GM21360 (cell line): ENCODE measurements around the gene DUSP12.

Source experiments
- ATAC-seq: cut with Tn5 transposase; IDR thresholded peaks from one replicate; pipeline ENCODE4 v1.9.1; 2021; ENCODE audit warnings: mild to moderate bottlenecking, moderate library complexity; ENCODE audit not compliant: unreplicated experiment

The DUSP12 gene

DNA sequence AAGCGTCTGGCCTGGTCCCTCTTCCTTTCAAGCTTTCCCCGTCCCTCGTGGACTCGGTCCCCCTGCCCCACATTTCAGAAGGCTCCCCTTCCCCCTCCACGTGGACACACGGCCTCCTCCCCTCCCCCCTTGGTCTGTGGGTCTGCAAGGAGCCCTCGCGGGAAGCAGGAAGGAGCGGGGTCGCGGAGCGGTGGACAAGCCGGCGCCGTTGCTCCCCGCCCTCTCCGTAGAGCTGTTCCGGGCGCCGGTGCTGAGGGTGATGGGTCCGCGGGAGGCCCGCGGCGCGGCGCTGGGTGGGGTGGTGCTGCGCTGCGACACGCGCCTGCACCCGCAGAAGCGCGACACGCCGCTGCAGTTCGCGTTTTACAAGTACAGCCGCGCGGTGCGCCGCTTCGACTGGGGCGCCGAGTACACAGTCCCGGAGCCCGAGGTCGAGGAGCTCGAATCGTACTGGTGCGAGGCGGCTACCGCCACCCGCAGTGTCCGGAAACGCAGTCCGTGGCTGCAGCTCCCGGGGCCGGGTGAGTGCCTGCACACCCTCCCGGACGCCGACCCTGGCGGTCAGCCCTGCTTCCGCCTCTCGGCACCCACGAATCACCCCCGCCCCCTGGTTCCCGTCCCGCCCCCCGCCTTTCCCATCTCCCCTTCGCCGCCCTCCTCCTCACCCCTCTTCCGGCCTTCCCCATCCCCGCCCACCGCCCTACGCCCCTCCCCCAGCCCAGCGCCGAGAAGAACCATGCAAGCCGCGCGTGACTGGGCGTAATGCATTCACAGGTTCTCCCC, 22.9 kb upstream of the DUSP12 start:
- ATAC-seq: peak; percentile 48

DNA sequence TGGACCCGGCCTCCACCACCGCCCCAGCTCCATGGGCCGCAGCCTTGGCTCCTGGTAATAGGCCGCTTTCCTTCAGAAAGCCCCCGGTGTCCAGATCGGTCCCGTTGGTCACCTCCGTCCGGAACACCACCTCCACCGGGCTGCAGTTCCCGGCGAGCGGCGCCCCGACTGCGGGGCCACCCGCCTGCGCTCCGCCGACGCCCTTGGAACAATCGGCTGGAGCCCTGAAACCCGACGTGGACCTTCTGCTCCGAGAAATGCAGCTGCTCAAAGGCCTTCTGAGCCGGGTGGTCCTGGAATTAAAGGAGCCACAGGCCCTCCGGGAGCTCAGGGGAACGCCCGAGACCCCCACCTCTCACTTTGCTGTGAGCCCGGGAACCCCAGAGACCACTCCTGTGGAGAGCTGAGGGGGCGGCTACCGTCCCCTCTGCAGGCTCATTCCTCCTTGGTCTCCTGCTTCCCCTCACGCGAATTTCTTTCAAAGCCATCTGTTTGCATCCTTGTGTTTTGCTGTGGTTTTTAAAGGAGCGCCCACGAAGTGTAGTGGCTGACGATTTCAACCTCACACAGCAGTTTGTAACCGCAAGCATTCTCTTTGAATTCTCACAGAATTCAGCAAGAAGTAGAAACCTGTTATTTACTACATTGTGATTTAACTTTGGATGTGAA, 22.2 kb upstream of the DUSP12 start:
- ATAC-seq: peak; percentile 7

- no peak for ATAC-seq
Observed at GRCh38 chr1:161728376-161729226, 21.0 kb upstream of the DUSP12 start.

GRCh38 chr1:161730050-161730564, 19.5 kb upstream of the DUSP12 start:
- no peak for ATAC-seq

DNA sequence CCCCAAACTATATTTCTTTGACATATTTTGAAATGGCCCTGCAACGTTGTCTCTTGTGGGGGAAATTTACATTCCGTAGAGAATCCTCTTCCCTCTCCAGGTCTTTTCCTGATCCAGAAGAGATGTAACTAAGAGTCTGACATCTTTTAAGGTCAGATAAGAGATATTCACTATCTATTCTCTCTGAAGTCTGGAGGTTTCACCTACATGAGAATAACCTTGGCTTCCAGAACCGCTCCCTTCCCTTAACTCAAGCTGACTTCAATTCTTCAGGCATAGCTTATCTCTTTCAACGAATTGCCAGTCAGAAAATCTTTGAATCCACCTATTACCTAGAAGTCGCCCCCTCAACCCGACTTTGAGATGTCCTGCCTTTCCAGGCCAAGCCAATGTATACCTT, 18.3 kb upstream of the DUSP12 start:
- no peak for ATAC-seq

- no peak for ATAC-seq
Observed at GRCh38 chr1:161731981-161732718, 17.4 kb upstream of the DUSP12 start.

DNA sequence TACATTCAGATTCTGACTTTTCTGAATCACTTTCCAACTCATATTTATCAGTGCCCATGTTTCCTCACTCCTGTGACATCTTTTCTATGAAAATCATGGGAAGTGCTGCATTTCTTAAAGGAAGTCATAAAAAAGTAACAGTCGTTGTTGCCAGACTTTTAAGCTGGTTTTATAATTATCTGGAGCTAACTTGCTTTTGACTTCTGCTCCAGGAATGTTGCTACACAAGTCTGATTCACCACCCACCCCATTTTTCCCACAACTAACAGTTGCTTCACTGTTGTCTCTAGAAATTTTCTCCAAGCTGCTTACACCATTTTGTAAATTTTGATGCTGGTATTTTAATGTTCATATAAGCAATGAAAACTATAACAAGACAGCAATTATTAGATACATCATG, 16.1 kb upstream of the DUSP12 start:
- ATAC-seq: no peak

DNA sequence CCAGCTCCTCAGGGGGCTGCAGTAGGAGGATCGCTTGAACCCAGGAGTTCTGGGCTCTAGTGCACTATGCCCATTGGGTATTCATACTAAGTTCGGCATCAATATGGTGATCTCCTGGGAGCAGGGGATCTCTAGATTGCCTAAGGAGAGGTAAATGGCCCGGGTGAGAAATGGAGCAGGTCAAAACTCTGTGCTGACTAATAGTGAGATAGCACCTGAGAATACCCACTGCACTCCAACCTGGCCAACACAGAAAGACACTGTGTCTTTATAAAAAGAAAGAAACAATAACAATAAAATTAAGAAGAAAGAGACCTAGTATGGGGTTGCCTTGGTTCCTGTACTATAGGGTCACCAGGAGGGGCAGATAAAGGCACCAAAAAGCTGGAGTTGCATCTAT, 13.7 kb upstream of the DUSP12 start:
- no peak for ATAC-seq

- ATAC-seq: no peak
Observed at GRCh38 chr1:161736335-161736969, 13.1 kb upstream of the DUSP12 start.

DNA sequence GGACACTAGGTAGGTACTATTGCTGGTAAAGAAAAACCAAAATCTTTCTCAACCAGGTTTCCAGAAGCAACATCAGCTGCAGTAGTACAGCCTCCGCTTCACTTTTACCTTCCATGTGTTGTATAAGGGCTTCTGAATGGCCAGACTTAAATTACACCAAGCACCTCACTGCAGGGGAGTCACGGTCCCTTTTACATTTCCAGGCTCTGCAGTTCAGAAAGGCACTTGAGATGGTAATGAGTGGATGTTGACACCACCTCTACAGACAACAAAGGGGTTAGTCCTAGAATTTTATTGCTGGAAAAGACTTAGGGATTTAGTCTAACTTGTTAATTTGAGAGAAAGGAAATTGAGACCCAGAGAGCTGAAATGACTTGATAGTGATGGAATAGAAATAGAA, 12.0 kb upstream of the DUSP12 start:
- no peak for ATAC-seq

DNA sequence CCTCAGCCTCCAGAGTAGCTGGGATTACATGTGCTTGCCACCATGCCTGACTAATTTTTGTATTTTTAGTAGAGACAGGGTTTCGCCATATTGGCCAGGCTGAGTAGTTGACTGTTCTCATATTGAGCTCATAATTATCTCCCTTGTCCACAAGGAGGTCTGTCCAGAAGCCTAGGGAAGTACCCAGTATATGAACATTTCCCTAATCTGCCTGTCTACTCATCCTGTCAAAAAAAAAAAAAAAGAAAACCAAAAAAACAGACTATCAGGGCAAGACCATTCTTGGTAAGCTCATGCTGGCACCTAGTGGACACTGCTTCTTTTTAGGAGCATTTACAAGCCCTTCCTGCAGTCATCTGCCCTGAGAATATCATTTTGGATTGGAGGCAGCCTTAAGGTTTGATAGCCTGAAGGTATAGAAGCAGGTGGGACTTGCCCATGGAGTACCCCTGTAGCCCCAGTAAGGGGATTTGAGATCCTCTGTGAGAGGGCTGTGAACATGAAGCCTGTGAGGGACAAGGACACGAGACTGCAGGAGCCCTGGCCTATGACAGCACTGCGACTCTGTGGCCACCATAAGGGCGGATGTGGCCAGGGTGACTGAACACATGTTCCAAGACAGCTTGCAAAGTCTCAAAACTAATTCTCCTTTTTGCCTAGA, 10.8 kb upstream of the DUSP12 start:
- ATAC-seq: no peak

DNA sequence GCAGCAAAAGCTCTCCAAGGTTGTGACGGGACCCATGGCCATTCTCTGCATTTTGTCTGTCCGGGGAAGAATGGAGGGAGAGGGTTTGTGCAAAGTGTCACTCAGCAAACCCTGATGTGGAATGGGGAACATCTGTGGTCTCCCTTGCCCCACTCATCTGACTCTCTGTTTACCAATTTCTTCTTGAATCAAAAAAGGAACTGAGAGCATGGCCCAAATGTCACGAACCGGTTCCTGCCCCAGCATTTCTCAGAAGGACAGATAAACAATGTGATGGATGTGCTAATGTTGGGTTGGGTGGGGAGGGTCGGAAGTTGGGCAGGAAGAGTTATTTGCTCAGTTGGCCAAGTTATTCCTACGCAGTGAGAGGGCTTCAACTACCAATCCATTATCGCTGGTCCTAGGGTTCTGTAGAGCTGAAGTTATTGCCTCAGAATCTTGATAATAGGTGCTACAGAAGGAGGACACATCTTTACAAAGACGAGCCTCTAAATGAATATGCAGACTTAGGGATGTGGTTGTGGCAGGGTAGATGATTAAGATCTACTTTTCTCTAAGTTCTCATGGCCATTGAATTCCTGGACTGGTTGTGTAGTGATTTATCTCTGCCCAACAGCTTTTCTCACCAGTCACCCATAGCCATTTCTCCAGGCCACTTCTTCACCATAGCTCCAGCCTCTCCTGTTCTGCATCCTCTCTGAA, 9.6 kb upstream of the DUSP12 start:
- no peak for ATAC-seq

DNA sequence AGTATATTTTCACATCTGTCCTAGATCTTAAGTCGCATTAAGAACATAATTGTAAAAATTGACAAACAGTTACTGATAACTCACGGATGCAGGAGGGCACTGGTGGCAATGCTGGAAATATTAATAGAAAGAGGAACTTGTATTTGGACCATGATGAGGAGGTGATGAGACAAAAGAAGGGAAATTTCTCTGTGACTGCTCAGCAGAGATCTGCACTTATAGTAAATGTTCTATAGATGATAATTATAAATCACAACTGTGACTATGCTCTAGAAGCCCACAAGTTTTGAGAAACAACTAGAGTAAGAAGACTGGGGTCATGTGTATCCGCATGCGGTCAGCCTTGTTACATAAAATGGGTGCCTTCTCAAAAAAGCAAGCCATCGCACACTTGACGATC, 8.7 kb upstream of the DUSP12 start:
- no peak for ATAC-seq

DNA sequence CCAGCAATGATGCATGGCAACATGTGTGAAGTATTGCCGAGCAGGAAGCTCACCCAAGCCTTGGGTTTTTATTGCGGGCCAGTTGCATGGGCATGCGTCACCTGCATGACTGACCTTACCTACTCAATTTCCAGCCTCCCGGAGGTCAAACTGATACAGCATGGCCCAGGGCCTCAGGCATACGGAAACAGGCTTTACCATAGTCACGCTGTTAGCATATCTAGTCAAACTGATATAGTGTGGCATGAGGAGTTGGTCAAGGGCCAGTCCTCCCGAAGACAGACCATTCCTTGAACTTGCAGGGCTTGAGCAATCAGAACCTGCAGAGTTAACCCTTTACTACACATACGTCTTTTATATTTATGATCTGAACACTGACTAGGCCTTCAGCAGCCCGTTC, 6.4 kb upstream of the DUSP12 start:
- ATAC-seq: no peak

GRCh38 chr1:161747801-161748200, 1.8 kb upstream of the DUSP12 start:
- no peak for ATAC-seq

DNA sequence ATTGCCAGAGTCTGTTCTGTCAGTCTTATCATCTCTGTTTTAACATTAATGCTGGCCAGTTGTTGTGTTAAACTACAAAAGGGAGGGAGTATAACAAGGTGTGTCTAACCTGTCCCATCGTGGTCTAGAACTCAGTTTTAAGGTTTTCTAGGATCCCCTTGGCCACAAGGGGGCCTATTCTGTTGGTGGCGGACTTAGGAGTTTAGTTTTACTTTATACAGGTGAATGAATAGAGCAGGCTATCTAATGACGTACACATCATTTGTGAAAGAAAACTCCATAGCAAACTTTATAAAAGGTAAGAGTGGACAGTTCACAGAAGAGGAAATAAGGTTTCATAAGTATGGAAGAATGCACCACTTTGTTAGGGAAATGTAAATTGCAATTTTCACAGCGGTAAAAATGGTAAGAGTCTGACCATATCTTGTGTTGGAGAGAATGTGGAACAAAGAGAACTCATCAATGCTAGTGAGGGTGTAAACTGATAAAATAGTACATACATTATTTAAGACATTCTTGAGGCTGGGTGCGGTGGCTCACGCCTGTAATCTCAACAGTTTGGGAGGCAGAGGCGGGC, 14.0 kb downstream of the DUSP12 start:
- no peak for ATAC-seq

- ATAC-seq: peak; percentile 58
Observed at GRCh38 chr1:161766102-161766981, 16.8 kb downstream of the DUSP12 start, which contains the start of gene ATF6. Gene ATF6, plus strand, starts transcription at chr1:161766320. Its CDS starts 41 bp downstream, at chr1:161766361.

- no peak for ATAC-seq
Observed at GRCh38 chr1:161768461-161768860, 18.9 kb downstream of the DUSP12 start.
